GM12878 (cell line): ENCODE measurements around the gene CCDC88C. TPM values are rescaled to one million over a fixed set of nuclear protein-coding genes. Genes with fewer than 3 reads are reported as not detected.

ENCODE experiments used
- ATF2 ChIP-seq: IDR thresholded peaks from 2 replicates; pipeline ENCODE4 v1.6.1; 2012; ENCODE audit warnings: low read length, inconsistent platforms
- BACH1 ChIP-seq: fragments of 450-650 bp; IDR thresholded peaks from 2 replicates; pipeline ENCODE4 v1.6.1; 2017; ENCODE audit warnings: mild to moderate bottlenecking, borderline replicate concordance
- DPF2 ChIP-seq: fragments of 450-650 bp; IDR thresholded peaks from 2 replicates; pipeline ENCODE4 v1.6.1; 2017; ENCODE audit warnings: mild to moderate bottlenecking
- HDGF ChIP-seq: fragments of 450-650 bp; IDR thresholded peaks from 2 replicates; pipeline ENCODE4 v1.6.1; 2016; ENCODE audit warnings: antibody characterized with exemption
- IKZF2 ChIP-seq, 2 experiments: fragments of 450-650 bp; IDR thresholded peaks; 2 replicates each; pipeline ENCODE4 v1.6.1; 2017; ENCODE audit warnings: mild to moderate bottlenecking in 2 of 2, moderate library complexity in 2 of 2
- JUNB ChIP-seq: IDR thresholded peaks from 2 replicates; pipeline ENCODE4 v1.6.1; 2016; ENCODE audit warnings: antibody characterized with exemption, mild to moderate bottlenecking
- NFYB ChIP-seq: IDR thresholded peaks from 2 replicates; pipeline ENCODE4 v1.6.1; 2011; ENCODE audit warnings: low read depth, mild to moderate bottlenecking, low read length, improper control_type of control experiment, moderate library complexity; ENCODE audit not compliant: insufficient read depth
- NRF1 ChIP-seq: conservative IDR thresholded peaks from 2 replicates; pipeline ENCODE4 v1.6.1; 2011; ENCODE audit warnings: mild to moderate bottlenecking, low read depth, low read length, improper control_type of control experiment
- PAX8 ChIP-seq: fragments of 450-650 bp; IDR thresholded peaks from 2 replicates; pipeline ENCODE4 v1.6.1; 2017; ENCODE audit warnings: mild to moderate bottlenecking, moderate library complexity
- RAD21 ChIP-seq: IDR thresholded peaks from 2 replicates; pipeline ENCODE4 v1.6.1; 2011; ENCODE audit warnings: mild to moderate bottlenecking, low read depth, low read length, moderate library complexity; ENCODE audit not compliant: insufficient read depth
- RELA ChIP-seq: fragments of 450-650 bp; IDR thresholded peaks from 2 replicates; pipeline ENCODE4 v1.8.0; 2014; ENCODE audit warnings: borderline replicate concordance; ENCODE audit not compliant: partially characterized antibody
- RUNX3 ChIP-seq: IDR thresholded peaks from 2 replicates; pipeline ENCODE4 v1.6.1; 2012; ENCODE audit warnings: low read length, inconsistent platforms
- SIX5 ChIP-seq: IDR thresholded peaks from 2 replicates; pipeline ENCODE4 v1.6.1; 2011; ENCODE audit warnings: mild to moderate bottlenecking, low read depth, low read length, moderate library complexity; ENCODE audit not compliant: severe bottlenecking
- SKIL ChIP-seq: fragments of 450-650 bp; IDR thresholded peaks from 2 replicates; pipeline ENCODE4 v1.6.1; 2017; ENCODE audit warnings: mild to moderate bottlenecking, low read depth, inconsistent platforms; ENCODE audit not compliant: poor library complexity, severe bottlenecking
- TARDBP ChIP-seq: IDR thresholded peaks from 2 replicates; pipeline ENCODE4 v1.6.1; 2016; ENCODE audit warnings: borderline replicate concordance
- ZBTB40 ChIP-seq: fragments of 450-650 bp; IDR thresholded peaks from 2 replicates; pipeline ENCODE4 v1.6.1; 2016; ENCODE audit warnings: mild to moderate bottlenecking, moderate library complexity, borderline replicate concordance
- ZNF592 ChIP-seq: fragments of 450-650 bp; IDR thresholded peaks from 2 replicates; pipeline ENCODE4 v1.6.1; 2017; ENCODE audit warnings: mild to moderate bottlenecking, moderate library complexity
- polyA plus RNA-seq, 11 experiments: library from polyadenylated mRNA; depleted of rRNA in 4 of 11; unstranded in 6 of 11; stranded (reverse) in 5 of 11; fragments of >200 nt; fragmentation: Nextera tagmentation in 4 of 11; fragmentation: Illumina TruSeq in 1 of 11; extraction: Ambion mirVana in 4 of 11; extraction: Trizol in 1 of 11; gene quantifications; 1 replicate in 1 of 11; 2 replicates in 10 of 11; pipeline versions ENCODE4 v1.2.1 to v1.2.3, GENCODE V29; 2011 to 2016; ENCODE audit warnings: inconsistent platforms in 2 of 11, missing spikeins in 2 of 11, low read depth in 1 of 11
- total RNA-seq, 4 experiments: library from RNA; depleted of rRNA in 3 of 4; stranded (reverse); fragments of >200 nt in 3 of 4; fragmentation: Illumina TruSeq in 1 of 4; extraction: Trizol in 1 of 4; gene quantifications; 2 replicates each; pipeline versions ENCODE4 v1.2.1 to v1.2.3, GENCODE V29; 2013 to 2021

The CCDC88C gene
- total and polyA plus RNA-seq, 10 of the 15 experiments (the other 5 are each of a cell fraction or from before 2014, with no cell fraction given), result 4.0 to 79.6 (median 36.6) TPM

GRCh38 chr14:91417983-91418386 is 365 bp upstream of the CCDC88C start (continued):
- TF ChIP-seq ZNF592, result no peak
- no peak for TF ChIP-seq RUNX3
- TF ChIP-seq SKIL, result no peak
- no peak for TF ChIP-seq HDGF
- no peak for TF ChIP-seq ZBTB40
- TF ChIP-seq JUNB, result no peak
- TF ChIP-seq RAD21, result no peak
- no peak for TF ChIP-seq TARDBP
- TF ChIP-seq DPF2, result peak; percentile 34; the same call in 1 of the 2 replicates
- peak; percentile 78; the same call in 1 of the 2 replicates for TF ChIP-seq BACH1
- no peak for TF ChIP-seq SIX5
- TF ChIP-seq NFYB, result no peak
- TF ChIP-seq PAX8, result no peak
- no peak for TF ChIP-seq IKZF2 (IDR thresholded peaks at IDR 0.05)
- peak; percentile 45 for TF ChIP-seq RELA
- TF ChIP-seq ATF2, result no peak
- peak; percentile 37 for TF ChIP-seq NRF1
